B cell (primary cell): ENCODE results near the gene POU1F1. TPM values are rescaled to one million over a fixed set of nuclear protein-coding genes. Genes with fewer than 3 reads are reported as not detected.

Experiments used
- ATAC-seq: fragments of 200-7000 bp; cut with Tn5 transposase; one replicate; pipeline ENCODE4 v1.10.0; 2021; ENCODE audit warnings: low read depth, mild to moderate bottlenecking, moderate number of reproducible peaks, moderate library complexity
- CTCF ChIA-PET: fragments of 350-600 bp; sonication (Branson Sonifier 250); formaldehyde crosslinking; loops from one replicate; lab custom pipeline; 2021; ENCODE audit warnings: antibody characterized with exemption, inconsistent platforms; lab: Charles Lee
- POLR2A ChIA-PET: fragments of 350-600 bp; sonication (Branson Sonifier 250); formaldehyde crosslinking; loops from one replicate; lab custom pipeline; 2021; ENCODE audit warnings: antibody characterized with exemption; lab: Charles Lee
- DNase-seq: peaks from one replicate; pipeline ENCODE4 v3.0.0; 2013
- H2AFZ ChIP-seq: 2 replicates; pipeline ENCODE4 v1.6.1; 2012; ENCODE audit warnings: mild to moderate bottlenecking, low read depth, low read length; ENCODE audit not compliant: insufficient read depth, poor library complexity, severe bottlenecking
- H3K27ac ChIP-seq, 2 donors: 1 replicate in 1 of 2; 2 replicates in 1 of 2; pipeline ENCODE4 v1.5.1; 2012 to 2013; ENCODE audit warnings: low read length in 2 of 2, mild to moderate bottlenecking in 2 of 2, moderate library complexity in 1 of 2
- H3K27me3 ChIP-seq, 4 experiments: fragments of 200-600 bp in 1 of 4; sonication (generic) in 1 of 4; replicated peaks in 1 of 4; 1 replicate in 2 of 4; 2 replicates in 2 of 4; pipeline versions ENCODE4 v1.6.1 to v1.7.0; 2013 to 2016; ENCODE audit warnings: low read length in 3 of 4, mild to moderate bottlenecking in 2 of 4, mixed read lengths in 1 of 4, moderate library complexity in 1 of 4; ENCODE audit not compliant: insufficient read depth in 4 of 4, control insufficient read depth in 3 of 4; ENCODE audit errors: control extremely low read depth in 1 of 4
- H3K36me3 ChIP-seq, 2 experiments: replicated peaks in 1 of 2; 1 replicate in 1 of 2; 2 replicates in 1 of 2; pipeline versions ENCODE4 v1.6.1 to v1.7.1; 2013; ENCODE audit warnings: low read length in 1 of 2; ENCODE audit not compliant: insufficient read depth in 2 of 2, control insufficient read depth in 1 of 2; ENCODE audit errors: control extremely low read depth in 1 of 2, extremely low read depth in 1 of 2
- H3K4me1 ChIP-seq, 2 donors: fragments of 200-600 bp in 1 of 2; sonication (generic) in 1 of 2; 1 replicate in 1 of 2; 2 replicates in 1 of 2; pipeline versions ENCODE4 v1.5.1 to v1.6.1; 2013 to 2017; ENCODE audit warnings: low read length in 2 of 2; ENCODE audit not compliant: control insufficient read depth in 2 of 2, insufficient read depth in 2 of 2
- H3K4me2 ChIP-seq: replicated peaks from 2 replicates; pipeline ENCODE3; 2012; ENCODE audit warnings: mild to moderate bottlenecking, low read depth, low read length; ENCODE audit not compliant: poor library complexity, severe bottlenecking
- H3K4me3 ChIP-seq, 5 experiments: fragments of 200-600 bp in 1 of 5; sonication (generic) in 1 of 5; 1 replicate in 3 of 5; 2 replicates in 2 of 5; pipeline versions ENCODE4 v1.5.1 to v1.7.0; 2011 to 2016; ENCODE audit warnings: low read length in 4 of 5, mild to moderate bottlenecking in 4 of 5, low read depth in 2 of 5, control low read depth in 1 of 5, moderate library complexity in 1 of 5; ENCODE audit not compliant: insufficient read depth in 1 of 5; ENCODE audit errors: control extremely low read depth in 1 of 5, extremely low read depth in 1 of 5
- H3K79me2 ChIP-seq: fragments of 200-600 bp; sonication (generic); one replicate; pipeline ENCODE4 v1.6.0; 2016; ENCODE audit warnings: low read length; ENCODE audit not compliant: control insufficient read depth, insufficient read depth
- H3K9ac ChIP-seq: fragments of 200-600 bp; sonication (generic); 2 replicates; pipeline ENCODE4 v1.6.1; 2017; ENCODE audit warnings: mild to moderate bottlenecking, low read length, moderate library complexity
- H3K9me3 ChIP-seq, 3 donors: one replicate each; pipeline versions ENCODE4 v1.6.1 to v1.7.1; 2013; ENCODE audit warnings: low read length in 2 of 3; ENCODE audit not compliant: control insufficient read depth in 2 of 3, insufficient read depth in 1 of 3; ENCODE audit errors: control extremely low read depth in 1 of 3
- H4K20me1 ChIP-seq: 2 replicates; pipeline ENCODE4 v1.6.0; 2012; ENCODE audit warnings: mild to moderate bottlenecking, low read length; ENCODE audit not compliant: insufficient read depth, control insufficient read depth, poor library complexity, severe bottlenecking
- H3K27ac Mint-ChIP-seq: one replicate; pipeline ENCODE4 v1.8.0; 2021; ENCODE audit warnings: mixed read lengths
- H3K27me3 Mint-ChIP-seq: one replicate; pipeline ENCODE4 v1.8.0; 2021; ENCODE audit warnings: mixed read lengths
- H3K4me1 Mint-ChIP-seq: one replicate; pipeline ENCODE4 v1.8.0; 2021; ENCODE audit warnings: mixed read lengths
- H3K4me3 Mint-ChIP-seq: one replicate; pipeline ENCODE4 v1.8.0; 2021; ENCODE audit warnings: mixed read lengths
- H3K9me3 Mint-ChIP-seq: one replicate; pipeline ENCODE4 v1.8.0; 2022; ENCODE audit warnings: mixed read lengths; ENCODE audit not compliant: insufficient read depth
- EZH2 ChIP-seq: IDR thresholded peaks from 2 replicates; pipeline ENCODE4 v1.6.1; 2012; ENCODE audit warnings: borderline replicate concordance, low read depth, mild to moderate bottlenecking, moderate library complexity, low read length; ENCODE audit not compliant: insufficient read depth, poor library complexity, severe bottlenecking
- WGBS: methylation state at CpG from one replicate; pipeline ENCODE4 v1.1.5; 2013; ENCODE audit warnings: missing lambda C conversion rate; ENCODE audit not compliant: insufficient coverage; 5-methylcytosine and 5-hydroxymethylcytosine counted together
- intact Hi-C: fragments of 100-400 bp; cut with micrococcal nuclease; formaldehyde crosslinking; loops from one replicate; pipeline ENCODE4 v1.10.0; 2022
- polyA plus RNA-seq: library from polyadenylated mRNA; depleted of rRNA; stranded (reverse); fragments of >200 nt; gene quantifications from 2 replicates; pipeline ENCODE4 v1.2.3, GENCODE V29; 2012
- small RNA-seq: library from RNA; depleted of rRNA; stranded (forward); fragments of <200 nt; gene quantifications from one replicate; pipeline ENCODE3, GENCODE V24; 2012; ENCODE audit warnings: low replicate concordance, low read depth; ENCODE audit not compliant: insufficient read length
- total RNA-seq, 2 donors: library from RNA; stranded (reverse); fragments of 120-200 nt in 1 of 2; gene quantifications; 1 replicate in 1 of 2; 2 replicates in 1 of 2; pipeline versions ENCODE4 v1.2.3 to v1.2.4, GENCODE V29; 2013 to 2022
- TF ChIP-seq, protein P1 (sequence below): fragments of 200-600 bp; IDR thresholded peaks from one replicate; pipeline ENCODE4 v1.8.0; 2022; ENCODE audit warnings: antibody characterized with exemption, mild to moderate bottlenecking

The POU1F1 gene
- total and polyA plus RNA-seq, 2 donors (not counting 1 experiment from before 2014, with no cell fraction given): not detected

DNA sequence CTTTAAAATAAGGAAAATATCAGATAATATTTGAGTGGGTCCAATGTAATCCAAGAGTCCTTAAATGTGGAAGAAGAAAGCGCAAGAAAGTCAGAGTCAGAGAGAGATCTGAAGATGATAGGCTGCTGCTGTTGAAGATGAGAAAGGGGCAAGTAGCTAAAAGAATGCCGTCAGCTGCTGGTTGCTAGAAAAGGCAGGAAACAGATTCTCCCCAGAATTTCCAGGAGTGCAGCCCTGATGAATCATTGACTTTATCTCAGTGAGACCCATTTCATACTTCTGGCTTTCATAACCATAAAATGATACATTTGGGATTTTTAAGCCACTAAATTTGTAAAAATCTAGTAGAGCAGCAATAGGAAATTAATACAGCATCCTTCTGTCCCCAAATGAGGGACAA is 56.8 kb downstream of the POU1F1 start:
- POLR2A ChIA-PET: no interaction called here

DNA sequence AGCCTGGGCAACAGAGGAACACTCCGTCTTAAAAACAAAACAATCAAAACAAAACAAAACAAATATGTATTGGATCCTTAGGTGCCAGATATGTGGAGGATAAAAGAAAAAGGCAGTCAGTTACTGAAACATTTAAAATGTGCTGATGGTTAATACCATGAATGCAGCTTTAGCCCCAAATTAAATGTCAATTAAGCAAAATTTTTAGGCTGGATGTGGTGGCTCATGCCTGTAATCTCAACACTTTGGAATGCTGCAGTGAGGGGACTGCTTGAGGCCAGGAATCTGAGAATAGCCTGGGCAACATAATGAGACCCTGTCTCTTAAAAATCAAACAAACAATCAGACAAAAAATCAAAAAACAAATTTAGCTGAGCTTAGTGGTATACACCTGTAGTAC is 57.8 kb downstream of the POU1F1 start:
- intact Hi-C loops: no loop called here
- CTCF ChIA-PET: no interaction called here
- Mint-ChIP-seq H3K9me3 (no peaks in the 10 kb centered on the region), H3K27ac (no peak overlapping the region), H3K4me1 (no peaks in the 10 kb centered on the region), H3K4me3 (no peak overlapping the region), H3K27me3 (peaks cover 50% of the 10 kb centered on the region)
- no peak for TF ChIP-seq EZH2
- TF ChIP-seq, protein P1, sequence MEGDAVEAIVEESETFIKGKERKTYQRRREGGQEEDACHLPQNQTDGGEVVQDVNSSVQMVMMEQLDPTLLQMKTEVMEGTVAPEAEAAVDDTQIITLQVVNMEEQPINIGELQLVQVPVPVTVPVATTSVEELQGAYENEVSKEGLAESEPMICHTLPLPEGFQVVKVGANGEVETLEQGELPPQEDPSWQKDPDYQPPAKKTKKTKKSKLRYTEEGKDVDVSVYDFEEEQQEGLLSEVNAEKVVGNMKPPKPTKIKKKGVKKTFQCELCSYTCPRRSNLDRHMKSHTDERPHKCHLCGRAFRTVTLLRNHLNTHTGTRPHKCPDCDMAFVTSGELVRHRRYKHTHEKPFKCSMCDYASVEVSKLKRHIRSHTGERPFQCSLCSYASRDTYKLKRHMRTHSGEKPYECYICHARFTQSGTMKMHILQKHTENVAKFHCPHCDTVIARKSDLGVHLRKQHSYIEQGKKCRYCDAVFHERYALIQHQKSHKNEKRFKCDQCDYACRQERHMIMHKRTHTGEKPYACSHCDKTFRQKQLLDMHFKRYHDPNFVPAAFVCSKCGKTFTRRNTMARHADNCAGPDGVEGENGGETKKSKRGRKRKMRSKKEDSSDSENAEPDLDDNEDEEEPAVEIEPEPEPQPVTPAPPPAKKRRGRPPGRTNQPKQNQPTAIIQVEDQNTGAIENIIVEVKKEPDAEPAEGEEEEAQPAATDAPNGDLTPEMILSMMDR: no peak
- Histone ChIP-seq H3K4me3 (no peak overlapping the region), H2AFZ (no peak overlapping the region), H3K27me3 (peaks cover 0 to 13% (median 3%) of the 10 kb centered on the region in 4 experiments), H3K79me2 (no peaks in the 10 kb centered on the region), H3K4me1 (no peaks in the 10 kb centered on the region), H3K36me3 (no peaks in the 10 kb centered on the region), H3K9me3 (peaks cover 0 to 3% (median 0%) of the 10 kb centered on the region in 3 donors), H3K9ac (no peak overlapping the region), H4K20me1 (no peaks in the 10 kb centered on the region), H3K4me2 (no peak overlapping the region), H3K27ac (no peak overlapping the region)
- DNase-seq: no peak
- POLR2A ChIA-PET: no interaction called here
- WGBS: no CpG with 5 or more reads among the region's 1 CpG
- no peak for ATAC-seq

More for the DNA sequence above, 56.8 kb downstream of the POU1F1 start:
- peaks cover 44% of the 10 kb centered on the region for H3K27me3 Mint-ChIP-seq
- Histone ChIP-seq H3K9me3 (peaks cover 0 to 3% (median 0%) of the 10 kb centered on the region in 3 donors), H3K27me3 (peaks cover 0 to 10% (median 3%) of the 10 kb centered on the region in 4 experiments), H2AFZ (no peak overlapping the region), H4K20me1 (no peaks in the 10 kb centered on the region), H3K36me3 (no peaks in the 10 kb centered on the region), H3K79me2 (no peaks in the 10 kb centered on the region), H3K27ac (no peak overlapping the region), H3K4me2 (no peak overlapping the region), H3K9ac (no peak overlapping the region), H3K4me1 (no peaks in the 10 kb centered on the region), H3K4me3 (no peak overlapping the region)
- no peak overlapping the region for H3K4me3 Mint-ChIP-seq
- ATAC-seq: no peak
- intact Hi-C loops: loop anchor here (10.0 kb wide), 1 partner anchor 785 kb away; no protein-coding TSS in a partner anchor
- no peak for TF ChIP-seq EZH2
- TF ChIP-seq, protein P1: no peak
- CTCF ChIA-PET: no interaction called here
- no peaks in the 10 kb centered on the region for H3K4me1 Mint-ChIP-seq
- WGBS: 100% methylated on average over 1 of the region's 2 CpGs
- no peak overlapping the region for H3K27ac Mint-ChIP-seq
- DNase-seq: no peak
- H3K9me3 Mint-ChIP-seq: no peaks in the 10 kb centered on the region

Small RNA genes within 50 kb of the gene (small RNA-seq; reads per million reads assigned to genes)
- gene MIR4795: not detected

Other genes starting within 250 kb of the POU1F1 start
- 22.2 and 25.0 TPM in 2 replicates for gene CHMP2B, start 49.3 kb downstream of the POU1F1 start, total RNA-seq
- 18.4 and 34.5 TPM in 2 replicates for gene CHMP2B, start 49.3 kb downstream of the POU1F1 start, polyA plus RNA-seq